Vagina (tissue), 2 donors: Measurements from ENCODE around the gene RFLNA. TPM values are rescaled to one million over a fixed set of nuclear protein-coding genes. Genes with fewer than 3 reads are reported as not detected.

ENCODE experiments used
- DNase-seq, 2 donors: peaks; one replicate each; pipeline ENCODE4 v3.0.0-alpha.2; 2017; ENCODE audit errors: extremely low spot score in 2 of 2
- H3K27ac ChIP-seq: fragments of 200-600 bp; sonication (generic); one replicate; pipeline ENCODE4 v1.5.1; 2019
- H3K27me3 ChIP-seq: fragments of 200-600 bp; sonication (generic); one replicate; pipeline ENCODE4 v1.5.1; 2019
- H3K36me3 ChIP-seq, 2 donors: fragments of 200-600 bp; sonication (generic); one replicate each; pipeline ENCODE4 v1.5.1; 2017 to 2019
- H3K4me1 ChIP-seq: fragments of 200-600 bp; sonication (generic); one replicate; pipeline ENCODE4 v1.5.1; 2019
- H3K4me3 ChIP-seq, 2 donors: fragments of 200-600 bp; sonication (generic); 1 replicate in 1 of 2; 2 replicates in 1 of 2; pipeline ENCODE4 v1.5.1; 2016 to 2019
- H3K9me3 ChIP-seq: fragments of 200-600 bp; sonication (generic); one replicate; pipeline ENCODE4 v1.5.1; 2019
- POLR2A ChIP-seq, 2 donors: fragments of 450-650 bp; IDR thresholded peaks; one replicate each; pipeline ENCODE4 v1.6.1; 2017; ENCODE audit warnings: antibody characterized with exemption in 2 of 2, mild to moderate bottlenecking in 2 of 2, moderate library complexity in 2 of 2
- POLR2AphosphoS5 ChIP-seq, 2 donors: sonication (generic); formaldehyde crosslinking; IDR thresholded peaks; one replicate each; pipeline ENCODE4 v1.9.0; 2017; ENCODE audit warnings: antibody characterized with exemption in 2 of 2, mild to moderate bottlenecking in 2 of 2, low read depth in 1 of 2; ENCODE audit not compliant: insufficient read depth in 1 of 2
- intact Hi-C: fragments of 100-400 bp; cut with DNase I; formaldehyde crosslinking; loops from one replicate; pipeline ENCODE4 v1.15.1; 2023
- total RNA-seq: library from RNA; depleted of rRNA; stranded (reverse); fragments of >200 nt; gene quantifications from one replicate; pipeline ENCODE4 v1.2.3, GENCODE V29; 2016
- TF ChIP-seq, protein P1 (sequence below), 3 experiments: fragments of 450-650 bp in 2 of 3; fragments of 200-600 bp in 1 of 3; sonication (generic) in 1 of 3; IDR thresholded peaks; one replicate each; pipeline ENCODE4 v1.5.1; 2017 to 2019; ENCODE audit warnings: antibody characterized with exemption in 3 of 3, mild to moderate bottlenecking in 2 of 3, moderate library complexity in 2 of 3

RFLNA gene
- total RNA-seq, 1 donor from 2014 or later, result 1.7 TPM

DNA sequence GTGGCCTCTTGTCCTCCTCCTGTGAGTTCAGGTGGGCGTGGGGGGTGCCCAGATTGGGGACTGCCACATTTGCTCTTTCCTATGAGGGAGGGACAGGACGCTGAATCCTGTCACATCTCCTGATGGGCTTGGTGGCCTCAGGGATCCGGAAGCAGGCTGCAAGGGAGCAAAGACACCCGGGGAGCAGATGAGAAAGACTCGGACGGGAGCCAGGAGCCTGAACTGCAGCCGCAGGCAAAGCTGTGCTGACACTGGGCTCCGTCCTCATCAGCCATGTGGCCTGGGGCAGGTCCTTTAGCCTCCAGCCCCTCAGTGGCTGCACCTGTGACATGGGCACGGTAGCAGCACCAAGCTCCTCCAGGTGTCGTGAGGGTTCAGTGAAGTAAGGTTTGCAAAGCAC, 40.8 kb upstream of the RFLNA start:
- Histone ChIP-seq H3K27ac (no peak overlapping the region), H3K27me3 (no peaks in the 10 kb centered on the region), H3K9me3 (no peaks in the 10 kb centered on the region), H3K36me3 (no peaks in the 10 kb centered on the region), H3K4me3 (no peak overlapping the region), H3K4me1 (peaks cover 3% of the 10 kb centered on the region)
- TF ChIP-seq POLR2AphosphoS5 (IDR thresholded peaks at IDR 0.05; ENCODE audit: insufficient read depth in 1 of 2, low read depth in 1 of 2) (no peak), POLR2A (IDR thresholded peaks at IDR 0.05) (no peak)
- TF ChIP-seq, protein P1, sequence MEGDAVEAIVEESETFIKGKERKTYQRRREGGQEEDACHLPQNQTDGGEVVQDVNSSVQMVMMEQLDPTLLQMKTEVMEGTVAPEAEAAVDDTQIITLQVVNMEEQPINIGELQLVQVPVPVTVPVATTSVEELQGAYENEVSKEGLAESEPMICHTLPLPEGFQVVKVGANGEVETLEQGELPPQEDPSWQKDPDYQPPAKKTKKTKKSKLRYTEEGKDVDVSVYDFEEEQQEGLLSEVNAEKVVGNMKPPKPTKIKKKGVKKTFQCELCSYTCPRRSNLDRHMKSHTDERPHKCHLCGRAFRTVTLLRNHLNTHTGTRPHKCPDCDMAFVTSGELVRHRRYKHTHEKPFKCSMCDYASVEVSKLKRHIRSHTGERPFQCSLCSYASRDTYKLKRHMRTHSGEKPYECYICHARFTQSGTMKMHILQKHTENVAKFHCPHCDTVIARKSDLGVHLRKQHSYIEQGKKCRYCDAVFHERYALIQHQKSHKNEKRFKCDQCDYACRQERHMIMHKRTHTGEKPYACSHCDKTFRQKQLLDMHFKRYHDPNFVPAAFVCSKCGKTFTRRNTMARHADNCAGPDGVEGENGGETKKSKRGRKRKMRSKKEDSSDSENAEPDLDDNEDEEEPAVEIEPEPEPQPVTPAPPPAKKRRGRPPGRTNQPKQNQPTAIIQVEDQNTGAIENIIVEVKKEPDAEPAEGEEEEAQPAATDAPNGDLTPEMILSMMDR (IDR thresholded peaks at IDR 0.05), result no peak
- DNase-seq, result no peak
- intact Hi-C loops, result no loop called here

DNA sequence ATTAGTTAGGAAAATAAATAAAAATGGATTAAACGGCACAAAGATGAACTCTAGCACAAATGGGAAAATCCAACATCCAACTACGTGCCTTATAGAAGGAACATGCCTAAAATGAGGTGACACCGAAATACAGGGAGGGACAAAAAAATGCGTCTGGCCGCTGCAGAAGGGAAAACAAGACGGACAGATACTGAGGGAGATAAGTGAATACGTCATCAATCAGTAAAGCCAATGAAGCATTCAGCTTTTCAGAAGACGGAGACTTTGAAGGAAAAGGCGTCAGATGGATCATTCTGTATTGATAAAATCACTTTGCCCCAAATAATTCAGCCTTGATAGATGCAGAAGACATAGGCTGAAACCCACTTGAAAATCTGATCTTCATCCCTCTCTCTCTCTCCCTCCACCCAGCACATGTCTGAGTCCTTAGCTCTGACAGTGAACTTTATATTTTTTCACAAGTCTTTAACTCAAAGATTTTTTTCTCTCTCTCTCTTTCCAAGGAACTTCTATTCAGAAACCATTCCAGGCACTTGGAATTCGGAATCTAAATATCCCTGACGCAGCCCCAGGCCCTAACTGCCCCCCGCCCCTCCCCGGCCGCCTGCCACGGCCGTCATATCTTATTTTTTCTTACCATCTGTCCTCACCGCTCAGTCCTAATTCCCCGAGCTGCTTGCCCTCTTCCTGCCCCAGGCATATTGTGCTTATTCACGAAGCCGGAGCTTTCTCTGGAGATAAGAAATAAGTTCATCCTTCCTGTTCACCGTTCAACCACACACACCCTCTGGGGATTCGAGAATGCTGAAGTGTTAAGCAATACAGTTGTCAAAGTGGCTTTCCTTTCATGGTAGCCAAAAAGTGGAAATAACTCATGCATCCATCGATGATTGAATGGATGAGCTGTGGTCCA, 35.5 kb upstream of the RFLNA start:
- no peaks in the 10 kb centered on the region for H3K27me3 ChIP-seq
- intact Hi-C loops, result no loop called here
- TF ChIP-seq, protein P1 (IDR thresholded peaks at IDR 0.05), result no peak
- TF ChIP-seq POLR2A (IDR thresholded peaks at IDR 0.05) (no peak), POLR2AphosphoS5 (IDR thresholded peaks at IDR 0.05; ENCODE audit: insufficient read depth in 1 of 2, low read depth in 1 of 2) (no peak)

DNA sequence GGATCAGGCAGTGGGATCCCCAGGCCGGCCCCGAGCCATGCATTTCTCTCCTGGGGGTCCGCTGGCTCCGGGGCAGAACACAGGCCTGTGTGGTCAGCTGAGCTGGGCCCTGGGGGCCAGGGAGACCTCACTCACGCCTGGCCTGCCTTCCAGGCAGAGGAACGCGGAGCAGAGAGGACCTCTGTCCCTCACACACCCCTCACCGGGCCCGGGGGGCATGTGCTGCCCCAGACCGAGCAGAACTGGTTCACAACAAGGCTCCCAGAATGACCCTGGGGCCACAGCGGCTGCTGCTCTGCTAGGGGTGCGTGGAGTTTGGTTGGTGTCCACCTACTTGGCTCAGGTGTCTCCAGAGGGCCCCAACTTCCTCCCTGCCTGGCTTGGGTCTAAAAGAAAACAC, 33.0 kb upstream of the RFLNA start:
- DNase-seq, result no peak
- intact Hi-C loops, result no loop called here
- TF ChIP-seq POLR2A (IDR thresholded peaks at IDR 0.05) (no peak), POLR2AphosphoS5 (IDR thresholded peaks at IDR 0.05; ENCODE audit: insufficient read depth in 1 of 2, low read depth in 1 of 2) (no peak)
- TF ChIP-seq, protein P1 (IDR thresholded peaks at IDR 0.05), result no peak
- no peaks in the 10 kb centered on the region for H3K27me3 ChIP-seq
- no peak overlapping the region for H3K27ac ChIP-seq
- H3K36me3 ChIP-seq, result no peaks in the 10 kb centered on the region
- no peaks in the 10 kb centered on the region for H3K9me3 ChIP-seq
- no peak overlapping the region for H3K4me3 ChIP-seq
- no peaks in the 10 kb centered on the region for H3K4me1 ChIP-seq

More for the DNA sequence above, 35.5 kb upstream of the RFLNA start:
- Histone ChIP-seq H3K9me3 (no peaks in the 10 kb centered on the region), H3K36me3 (no peaks in the 10 kb centered on the region), H3K27ac (no peak overlapping the region), H3K4me1 (no peaks in the 10 kb centered on the region), H3K4me3 (no peak overlapping the region)
- no peak for DNase-seq

DNA sequence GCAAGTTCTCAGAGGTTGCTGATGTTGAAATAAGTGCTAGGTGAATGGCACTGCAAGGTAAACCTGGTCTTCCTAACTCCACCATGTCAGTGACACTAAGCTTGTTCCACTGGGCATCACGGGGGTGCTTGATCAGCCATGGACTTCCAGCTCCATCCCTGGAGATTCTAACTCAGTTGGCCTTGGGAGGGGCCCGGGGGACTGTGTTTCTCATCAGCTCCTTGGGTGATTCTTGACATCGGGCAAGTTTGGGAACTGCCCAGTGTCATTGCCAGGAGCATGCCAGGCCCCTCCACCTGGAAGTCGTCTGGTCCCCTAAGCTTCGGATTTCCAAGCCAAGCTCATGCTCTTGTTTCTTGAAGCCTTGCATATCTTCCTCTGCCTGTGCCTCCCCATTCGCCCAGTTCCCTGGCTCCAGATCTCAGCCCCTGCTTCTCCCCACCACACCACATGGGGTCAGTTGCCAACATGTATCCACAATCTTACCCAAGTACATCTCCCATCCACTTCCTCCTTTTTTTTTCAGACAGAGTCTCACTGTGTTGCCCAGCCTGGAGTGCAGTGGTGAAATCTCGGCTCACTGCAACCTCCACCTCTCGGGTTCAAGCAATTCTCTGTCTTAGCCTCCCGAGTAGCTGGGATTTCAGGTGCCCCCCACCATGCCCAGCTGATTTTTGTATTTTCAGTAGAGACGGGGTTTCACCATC, 30.7 kb upstream of the RFLNA start:
- intact Hi-C loops, result no loop called here
- no peak for DNase-seq
- Histone ChIP-seq H3K27ac (no peak overlapping the region), H3K36me3 (no peaks in the 10 kb centered on the region), H3K4me1 (no peaks in the 10 kb centered on the region), H3K9me3 (no peaks in the 10 kb centered on the region), H3K4me3 (no peak overlapping the region), H3K27me3 (no peaks in the 10 kb centered on the region)
- TF ChIP-seq POLR2A (IDR thresholded peaks at IDR 0.05), result no peak
- TF ChIP-seq, protein P1 (IDR thresholded peaks at IDR 0.05), result no peak
- TF ChIP-seq POLR2AphosphoS5 (IDR thresholded peaks at IDR 0.05; ENCODE audit: insufficient read depth in 1 of 2, low read depth in 1 of 2), result no peak
